H1 (cell line): ENCODE data around the gene RXFP4.
"Not testable (repeated sequence)": the region's sequence is repeated elsewhere in the genome, so short reads cannot be mapped to it uniquely, and the experiment has no call there.

ENCODE experiments used
- BACH1 ChIP-seq: IDR thresholded peaks from 2 replicates; pipeline ENCODE4 v1.6.1; 2012; ENCODE audit warnings: low read length, improper control_type of control experiment
- POLR2A ChIP-seq, 2 experiments: IDR thresholded peaks; 1 replicate in 1 of 2; 2 replicates in 1 of 2; pipeline ENCODE4 v1.6.1; 2011; ENCODE audit warnings: low read depth in 2 of 2, low read length in 2 of 2, mild to moderate bottlenecking in 2 of 2; ENCODE audit errors: control extremely low read depth in 1 of 2

DNA sequence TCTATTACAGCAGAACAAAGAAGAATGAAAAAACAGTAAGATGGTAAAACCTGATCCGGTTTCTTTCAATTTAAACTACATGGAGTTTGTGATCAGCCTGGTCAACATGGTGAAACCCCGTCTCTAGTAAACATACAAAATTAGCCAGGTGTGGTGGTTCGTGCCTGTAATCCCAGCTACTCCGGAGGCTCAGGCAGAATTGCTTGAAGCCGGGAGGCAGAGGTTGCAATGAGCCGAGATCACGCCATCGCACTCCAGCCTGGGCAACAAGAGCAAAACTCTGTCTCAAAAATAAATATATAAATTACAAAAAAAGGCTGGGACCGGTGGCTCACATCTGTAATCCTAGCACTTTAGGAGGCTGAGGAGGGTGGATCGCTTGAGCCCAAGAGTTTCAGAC is 10.7 kb upstream of the RXFP4 start:
- TF ChIP-seq POLR2A (IDR thresholded peaks at IDR 0.05; ENCODE audit: control extremely low read depth in 1 of 2, low read depth in 2 of 2, low read length in 2 of 2); BACH1: not testable (repeated sequence)
